UCSD-AML1 (cell line): ENCODE results near the gene CDH6.

Experiments
- DNase-seq: peaks from one replicate; lab custom pipeline; 2025; ENCODE audit not compliant: unreplicated experiment; lab: John Stamatoyannopoulos, UW

CDH6 gene

DNA sequence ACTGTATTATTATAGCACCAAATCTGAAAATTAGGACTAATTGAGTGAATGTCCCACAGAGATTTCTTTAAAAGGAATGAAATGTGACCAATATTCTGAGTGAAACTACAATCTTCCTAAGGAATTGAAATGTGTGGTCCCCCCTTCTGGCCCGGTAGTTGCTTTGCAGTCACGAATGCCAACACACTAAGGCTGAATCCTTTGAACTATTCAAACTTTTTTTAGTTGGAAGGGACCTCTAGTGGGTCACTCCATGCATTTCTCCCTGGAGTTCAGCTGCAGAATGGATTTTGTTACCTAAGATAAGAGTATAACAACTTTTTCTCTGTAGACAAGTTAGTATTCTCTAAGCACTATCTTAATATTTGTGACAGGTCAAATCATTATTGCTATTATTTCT, 2.8 kb downstream of the CDH6 start:
- DNase-seq, result no peak

DNA sequence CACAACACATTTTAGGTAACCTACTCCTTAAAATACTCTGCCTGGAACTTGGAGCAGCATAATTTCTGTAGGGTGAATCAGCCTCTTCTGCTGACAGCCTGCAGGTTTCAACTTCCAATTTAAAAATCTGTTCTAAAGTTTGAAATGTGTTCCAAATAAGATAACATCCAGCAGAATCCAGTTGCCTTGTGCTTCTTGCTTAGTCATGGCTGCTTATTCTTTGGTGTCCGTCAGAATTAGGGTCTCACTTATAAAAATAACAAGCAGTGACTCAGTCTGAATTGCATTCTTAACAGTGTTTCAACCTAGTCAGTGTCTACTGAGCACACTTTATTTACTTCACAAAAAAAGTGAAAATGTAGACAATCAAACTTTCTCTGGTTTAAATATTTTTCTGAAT, 3.7 kb downstream of the CDH6 start:
- DNase-seq, result no peak

DNA sequence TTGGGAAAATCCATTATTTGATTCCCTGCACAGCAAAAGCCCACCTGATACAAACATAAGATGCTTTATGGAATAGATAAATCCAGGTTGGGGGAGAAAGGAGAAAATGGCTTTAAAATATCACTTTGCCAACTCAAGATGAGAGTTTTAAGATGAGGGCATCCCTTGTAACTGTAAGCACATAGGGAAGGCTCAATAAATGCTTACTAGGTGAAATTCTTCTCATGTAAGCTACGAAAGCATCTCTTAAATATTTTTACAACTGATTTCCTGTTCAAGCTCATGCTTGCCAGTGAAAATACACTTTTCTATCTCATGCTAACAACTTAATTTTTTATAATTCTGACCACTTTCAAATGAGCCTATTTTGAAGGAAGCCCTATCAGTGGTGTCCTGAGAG, 11.5 kb downstream of the CDH6 start:
- DNase-seq, result no peak

DNA sequence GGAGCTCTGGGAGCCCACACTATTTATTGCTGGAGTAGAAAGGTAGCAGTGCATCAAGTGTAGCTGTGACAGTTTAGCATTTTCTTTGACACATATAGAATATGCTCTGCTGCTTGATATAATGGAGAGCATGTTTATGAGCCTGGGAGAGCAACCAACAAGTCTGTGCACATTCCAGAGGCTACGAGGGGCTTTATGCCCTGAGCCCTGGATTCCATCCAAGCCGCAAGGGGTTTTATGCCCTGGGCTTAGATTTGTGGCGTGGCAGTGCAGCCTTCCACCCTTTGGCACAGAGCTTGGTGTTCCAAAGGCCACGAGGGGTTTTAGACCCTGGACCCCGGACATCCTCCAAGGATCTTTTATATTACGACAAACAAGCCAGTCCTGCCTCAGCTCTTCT, 14.6 kb downstream of the CDH6 start:
- no peak for DNase-seq

DNA sequence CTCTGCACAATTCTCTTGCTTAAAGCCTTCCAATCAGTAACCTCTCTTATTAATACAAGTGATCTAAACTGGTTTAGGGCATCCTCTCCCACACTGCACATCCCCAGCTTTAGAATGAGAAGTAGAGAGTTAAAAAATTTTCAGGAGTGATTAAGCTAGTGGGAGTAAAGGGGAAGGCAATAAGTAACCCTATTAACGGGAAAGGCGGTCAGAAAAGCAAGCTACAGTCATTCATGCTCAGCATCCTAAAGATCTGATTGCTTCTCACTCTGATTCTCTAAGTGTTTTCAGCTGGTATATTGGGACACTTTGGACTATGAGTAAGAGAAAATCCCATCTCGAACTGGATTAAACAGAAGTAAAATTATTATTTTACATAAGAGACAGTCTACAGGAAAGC, 15.8 kb downstream of the CDH6 start:
- no peak for DNase-seq

DNA sequence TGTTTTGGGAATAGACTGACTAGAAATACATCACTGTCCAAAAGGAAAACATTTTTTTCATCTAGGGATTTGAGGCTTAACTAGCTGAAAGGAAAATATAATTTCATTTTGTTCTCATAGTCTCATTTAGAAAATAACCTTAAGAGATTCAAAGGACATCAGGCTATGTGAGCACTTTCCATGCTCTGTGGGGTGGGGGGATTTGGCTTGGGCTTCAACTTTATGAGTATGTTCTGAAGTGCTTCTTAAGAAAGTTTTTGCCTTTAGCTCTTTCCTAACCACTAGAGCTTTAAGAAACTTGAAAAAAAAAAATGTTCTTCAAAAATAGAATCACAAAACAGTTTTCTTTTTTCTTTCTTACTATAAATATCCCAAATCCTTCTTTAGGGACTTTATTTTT, 17.6 kb downstream of the CDH6 start:
- DNase-seq, result no peak

DNA sequence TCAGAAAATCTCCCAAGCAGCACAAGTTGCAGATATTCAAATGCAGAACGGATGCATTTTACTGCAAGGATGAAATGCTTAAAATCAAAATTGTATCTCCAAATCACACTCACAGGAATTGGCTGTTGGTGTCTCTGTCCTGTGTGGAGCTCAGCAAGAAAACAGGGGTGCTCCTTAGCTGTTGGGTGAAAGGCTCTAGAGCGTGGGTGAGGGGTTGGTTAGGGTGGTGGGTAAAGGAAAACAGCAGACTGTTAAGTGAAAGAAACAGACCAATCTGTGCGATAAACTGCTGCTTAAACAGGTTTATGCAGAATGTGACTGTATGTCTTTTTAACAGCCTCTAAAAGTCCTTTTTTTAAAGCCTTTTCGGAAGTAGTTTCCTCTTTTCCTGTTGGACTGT, 19.8 kb downstream of the CDH6 start:
- no peak for DNase-seq

DNA sequence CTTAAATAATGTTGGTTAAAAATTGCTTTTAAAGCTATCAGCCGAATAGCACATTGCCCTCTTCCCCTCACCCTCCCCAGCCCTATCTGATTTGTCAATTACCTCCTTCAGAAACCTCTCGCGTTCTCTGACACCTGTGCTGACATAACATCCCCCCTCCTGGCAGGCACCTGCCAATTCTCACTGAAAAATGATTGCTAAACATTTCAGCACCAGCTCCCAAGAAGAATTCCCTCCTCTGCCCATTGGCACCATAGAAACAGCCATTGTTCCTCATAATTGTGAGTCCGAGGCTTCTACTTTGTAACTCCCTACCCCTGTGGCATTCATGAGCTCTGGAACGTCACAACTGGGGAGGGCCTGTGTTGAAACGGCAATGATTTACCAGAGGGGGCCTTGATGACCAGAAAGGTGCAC, 20.2 kb downstream of the CDH6 start:
- DNase-seq, result no peak

DNA sequence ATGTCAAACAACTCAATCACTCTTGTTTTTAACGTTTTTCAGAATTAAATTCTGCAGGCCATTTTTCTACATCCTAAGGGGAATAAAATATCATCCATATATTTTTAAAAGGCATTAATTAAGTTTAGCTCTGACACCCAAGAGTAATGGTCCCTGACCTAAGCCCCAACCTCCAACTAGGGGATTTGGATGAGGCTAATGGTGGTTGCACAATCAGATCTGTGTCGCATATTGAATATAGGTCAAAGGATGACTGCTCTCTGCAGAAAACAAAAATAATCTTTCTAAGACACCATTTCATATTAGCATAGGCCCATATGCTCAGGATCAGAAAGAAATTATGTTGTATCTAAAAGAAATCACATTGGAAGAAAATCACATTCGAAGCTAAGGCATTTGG, 20.7 kb downstream of the CDH6 start:
- no peak for DNase-seq

DNA sequence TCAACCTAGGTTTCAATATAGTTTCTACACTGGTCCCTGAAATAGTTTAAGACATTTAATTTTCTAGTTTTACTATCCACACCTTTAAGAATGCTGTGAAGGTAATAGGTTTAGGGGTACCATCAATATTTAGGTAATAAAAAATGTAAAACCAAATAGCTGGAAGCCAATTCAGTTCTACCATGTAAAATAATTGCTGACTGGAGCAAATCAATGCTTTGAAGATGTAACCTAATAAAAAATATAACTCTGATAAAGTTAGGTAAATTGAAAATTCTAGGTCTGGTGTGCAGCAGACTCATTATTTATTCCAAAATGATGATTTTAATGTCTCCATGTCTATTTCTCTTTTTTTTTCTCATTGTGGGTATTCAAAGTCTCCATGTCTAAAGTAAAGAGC, 21.8 kb downstream of the CDH6 start:
- DNase-seq, result no peak

DNA sequence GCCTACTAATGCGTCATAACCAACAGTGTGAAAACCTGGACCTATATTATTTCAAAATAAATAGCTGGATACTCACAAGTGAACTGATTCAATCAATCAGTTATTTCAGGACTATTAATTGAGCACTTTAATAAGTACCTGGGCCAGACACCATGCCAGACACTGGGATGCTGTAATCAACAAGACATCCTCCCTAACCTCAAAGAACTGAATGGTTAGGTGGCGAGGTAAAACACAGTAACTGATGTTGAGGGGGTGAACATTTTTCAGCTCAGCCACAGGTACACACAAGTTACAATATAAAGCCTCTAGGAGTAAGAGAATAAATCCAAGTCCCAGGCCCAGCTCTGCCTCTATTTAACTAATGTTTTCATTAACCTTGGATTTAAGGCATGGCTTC, 24.0 kb downstream of the CDH6 start:
- no peak for DNase-seq

DNA sequence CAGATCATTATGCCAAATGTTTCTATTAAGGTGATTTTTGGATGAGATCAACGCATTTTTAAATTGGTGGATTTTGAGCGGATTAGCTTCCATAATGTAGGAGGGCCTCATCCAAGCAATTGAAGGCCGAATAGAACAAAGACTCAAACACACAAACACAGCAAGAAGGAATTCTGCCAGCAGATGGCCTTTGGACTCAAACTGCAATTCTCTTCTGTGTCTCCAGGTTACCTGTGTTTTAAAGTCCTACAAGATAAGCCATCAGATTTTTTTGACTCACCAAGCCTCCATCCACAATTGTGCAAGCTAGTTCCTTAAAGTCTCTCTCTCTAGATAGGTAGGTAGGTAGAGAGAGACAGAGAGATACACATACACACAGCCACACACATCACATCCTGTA, 25.5 kb downstream of the CDH6 start:
- no peak for DNase-seq

DNA sequence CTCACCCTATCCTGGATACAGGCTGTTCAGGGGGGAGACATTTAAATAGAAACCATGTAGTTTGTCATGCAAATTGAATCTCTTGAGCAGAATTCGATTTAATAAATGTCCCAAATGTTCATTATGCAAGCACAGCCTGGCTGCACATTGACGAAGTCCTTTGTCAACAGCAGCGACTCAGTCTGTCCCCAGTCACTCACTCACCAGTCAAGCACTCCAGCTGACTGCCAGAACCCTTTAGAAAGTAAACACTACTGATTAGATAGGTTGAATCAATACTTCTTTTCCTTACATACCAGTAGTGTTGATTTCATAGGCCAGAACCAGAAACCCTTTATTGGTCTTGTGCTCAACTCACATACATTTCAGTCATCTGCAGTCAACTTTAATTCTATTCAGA, 27.5 kb downstream of the CDH6 start:
- no peak for DNase-seq

DNA sequence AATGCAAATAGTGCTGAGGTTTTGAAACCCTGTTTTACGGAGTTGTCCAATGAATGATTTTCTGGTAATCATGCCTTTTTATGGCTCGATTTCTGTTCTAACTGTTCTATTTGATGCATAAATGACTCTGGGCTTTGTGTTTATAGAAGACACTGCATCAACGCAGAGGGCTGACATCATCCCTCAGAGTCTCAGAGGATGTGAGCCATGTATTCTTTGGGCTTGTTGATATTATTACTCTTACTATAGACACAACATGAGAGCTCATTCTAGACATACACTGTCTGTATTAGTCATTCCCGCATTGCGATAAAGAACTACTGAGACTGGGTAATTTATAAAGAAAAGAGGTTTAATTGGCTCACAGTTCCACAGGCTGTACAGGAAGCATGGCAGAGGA, 31.6 kb downstream of the CDH6 start:
- no peak for DNase-seq

DNA sequence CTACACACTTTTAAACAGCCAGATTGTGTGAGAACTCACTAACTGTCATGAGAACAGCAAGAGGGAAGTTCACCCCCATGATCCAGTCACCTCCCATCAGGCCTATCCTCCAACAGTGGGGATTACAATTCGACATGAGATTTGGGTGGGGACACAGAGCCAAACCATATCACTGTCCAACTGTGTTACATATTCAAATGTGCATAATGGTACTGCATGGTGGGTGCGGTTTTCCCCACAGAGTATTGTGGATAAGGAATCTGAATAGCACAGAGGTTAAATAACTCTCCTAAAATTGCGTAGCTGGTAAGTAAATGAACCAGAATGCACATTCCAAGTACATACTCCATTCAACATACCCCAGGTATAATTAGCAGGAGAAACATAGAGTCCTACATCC, 32.1 kb downstream of the CDH6 start:
- DNase-seq, result no peak

DNA sequence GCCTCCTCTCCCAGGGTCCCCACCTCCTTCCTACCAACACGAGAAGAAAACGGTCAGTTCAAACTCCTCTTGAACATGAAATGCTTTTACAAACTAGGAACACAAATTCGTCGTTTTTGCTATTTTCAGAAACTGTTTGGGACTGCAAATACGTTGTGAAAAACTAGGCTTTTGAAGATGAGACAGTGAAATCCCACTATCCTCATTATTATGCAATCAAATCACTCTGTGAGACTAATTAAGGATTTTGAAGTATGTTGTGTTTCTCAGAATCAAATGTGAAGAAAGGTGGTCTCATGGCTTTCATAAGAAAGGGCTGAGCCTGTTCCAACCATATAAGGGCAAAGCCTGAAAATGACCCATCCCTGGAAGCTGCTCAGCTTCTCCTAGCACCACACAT, 33.2 kb downstream of the CDH6 start:
- no peak for DNase-seq

DNA sequence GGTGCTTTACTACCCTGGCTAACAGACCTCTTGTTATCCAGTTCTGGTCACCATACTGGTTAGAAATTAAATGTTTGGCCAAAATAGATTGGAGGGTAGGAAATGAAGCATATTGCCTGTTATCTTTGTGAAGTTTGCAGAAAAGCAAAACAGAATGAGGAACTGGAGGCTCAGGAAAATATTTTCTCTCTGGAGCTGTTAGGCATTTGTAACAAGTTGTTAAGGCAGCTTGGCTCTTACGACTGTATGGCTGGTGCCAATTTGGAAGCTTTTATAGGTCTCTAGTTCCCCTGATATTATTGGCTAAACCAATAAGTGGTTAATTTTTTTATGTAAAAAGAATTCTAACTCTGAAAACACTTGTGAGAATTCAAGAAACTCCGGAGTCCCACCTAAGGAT, 35.8 kb downstream of the CDH6 start:
- DNase-seq, result no peak

DNA sequence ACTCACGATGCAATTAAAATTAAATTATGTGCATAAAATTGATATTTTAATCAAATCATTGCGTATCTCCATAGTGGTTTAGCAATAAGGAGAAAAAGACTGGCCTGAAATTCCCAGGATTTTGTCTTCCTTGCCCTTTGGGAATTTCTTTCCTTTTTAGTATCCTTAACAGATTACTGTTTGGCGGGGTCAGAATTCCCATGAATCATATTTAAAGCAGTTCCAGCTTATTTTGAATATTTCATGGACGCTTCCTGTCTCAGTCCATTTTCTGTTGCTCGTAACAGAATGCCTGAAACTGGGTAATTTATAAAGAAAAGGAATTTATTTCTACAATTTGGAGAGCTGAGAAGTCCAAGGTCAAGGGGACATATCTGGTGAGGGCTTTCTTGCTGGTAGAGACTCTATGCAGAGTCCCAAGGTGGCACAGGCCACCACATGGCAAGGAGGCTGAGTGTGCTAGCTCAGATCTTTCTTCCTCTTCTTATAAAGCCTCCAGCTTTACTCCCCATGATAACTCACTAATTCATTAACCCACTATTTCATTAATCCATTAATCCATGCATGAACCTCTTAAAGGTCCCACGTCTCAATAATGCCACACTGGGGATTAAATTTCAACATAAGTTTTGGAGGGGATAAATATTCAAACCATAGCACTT, 37.8 kb downstream of the CDH6 start:
- no peak for DNase-seq

DNA sequence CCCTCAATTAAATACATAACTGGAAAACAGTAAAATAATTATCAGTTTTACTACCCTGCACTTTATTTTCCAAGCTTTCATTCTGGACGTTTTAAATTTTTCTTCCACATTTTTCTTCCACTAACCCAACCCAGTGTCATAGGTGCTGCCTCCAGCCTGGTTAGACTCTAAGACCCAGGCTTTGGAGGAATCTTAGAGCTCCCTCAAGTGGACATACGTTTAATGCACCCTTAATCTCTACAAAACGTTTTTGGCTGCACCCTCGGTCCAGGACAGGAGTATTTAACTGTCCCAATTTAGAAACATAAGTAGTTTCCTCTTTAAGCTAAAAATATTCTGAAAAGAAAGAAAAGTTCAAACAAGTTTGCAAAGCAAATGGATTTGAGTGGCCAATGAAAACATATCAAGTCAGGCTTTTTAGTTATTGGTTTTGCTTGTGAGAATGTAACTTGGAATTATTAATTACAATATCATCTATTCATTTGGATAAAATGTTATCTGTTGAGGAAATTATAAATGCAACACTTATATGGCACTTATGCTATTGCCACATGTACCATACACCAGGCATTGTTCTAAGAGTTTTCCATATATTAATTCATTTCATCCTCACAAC, 38.9 kb downstream of the CDH6 start:
- DNase-seq, result no peak

DNA sequence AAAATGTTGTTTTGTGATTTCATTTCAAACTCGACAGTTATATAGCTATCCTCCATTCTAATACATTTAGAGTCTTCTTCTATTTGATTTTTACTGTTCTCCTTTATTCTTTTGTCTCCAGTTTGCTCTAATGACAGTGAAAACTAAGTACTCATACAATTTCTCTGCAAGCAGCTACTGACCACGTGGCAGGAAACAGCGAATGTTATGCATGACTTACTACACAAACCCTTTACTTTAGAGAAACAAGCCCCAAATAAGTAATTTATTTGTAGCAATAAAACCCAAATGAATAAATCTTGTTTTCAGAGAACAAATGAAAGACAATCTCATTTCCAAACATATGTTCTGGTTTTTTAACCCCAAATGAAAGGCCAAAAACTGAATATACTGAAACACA, 41.9 kb downstream of the CDH6 start:
- no peak for DNase-seq

DNA sequence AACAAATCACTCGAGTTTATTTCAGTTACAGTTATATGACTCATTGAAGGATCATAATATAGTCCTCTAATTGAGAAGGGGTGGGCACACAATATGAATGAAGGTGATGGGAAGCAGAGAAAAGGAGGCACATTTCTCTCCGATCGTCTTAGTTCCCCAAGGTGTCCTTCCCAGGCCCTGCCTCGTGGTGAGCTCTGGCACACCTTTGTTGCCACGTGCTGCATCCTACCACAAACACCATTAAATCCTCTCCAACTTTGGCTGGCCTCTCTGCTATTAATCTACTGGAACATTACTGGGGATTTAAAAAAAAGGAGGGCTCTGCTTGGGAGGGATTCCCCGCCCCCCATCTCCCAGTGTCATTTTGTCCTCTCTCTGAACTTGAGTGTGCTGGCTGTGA, 42.9 kb downstream of the CDH6 start:
- no peak for DNase-seq

DNA sequence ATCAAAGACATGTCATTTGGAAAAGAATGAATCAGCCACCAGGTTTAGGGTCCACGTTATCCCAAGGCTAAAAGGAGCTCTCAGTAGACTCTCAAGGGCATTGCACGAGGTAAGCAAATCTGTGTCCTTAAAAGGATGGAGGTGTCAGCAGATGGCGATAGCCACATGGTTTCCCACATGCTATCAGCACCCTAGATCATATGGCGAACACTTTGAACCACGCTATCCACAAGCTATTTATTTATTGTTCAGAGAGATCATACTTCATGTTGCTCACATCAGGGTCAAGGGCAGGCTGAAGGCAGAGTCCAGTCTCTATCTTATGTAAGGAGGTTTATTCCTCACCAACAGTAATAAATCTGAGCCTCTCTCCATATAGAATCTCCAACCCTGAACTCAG, 43.7 kb downstream of the CDH6 start:
- DNase-seq, result no peak

DNA sequence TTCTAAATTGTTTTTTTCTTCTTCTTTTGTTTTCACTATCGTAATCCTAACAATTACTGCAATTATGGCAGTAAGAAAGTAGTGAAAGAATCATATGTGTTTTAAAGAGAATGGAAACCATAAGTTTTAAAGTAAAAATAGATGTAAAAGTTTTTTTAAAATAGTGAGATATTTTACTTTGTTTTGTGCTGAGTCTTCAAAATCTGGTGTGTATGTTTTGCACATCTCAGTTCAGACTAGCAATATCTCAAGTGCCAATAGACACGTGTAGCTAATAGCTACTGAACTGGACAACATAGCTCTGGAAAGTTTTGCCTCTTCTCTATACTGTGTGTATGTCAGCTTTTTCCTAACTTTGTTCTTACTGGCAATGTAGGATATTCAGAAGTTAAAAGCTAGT, 45.0 kb downstream of the CDH6 start:
- no peak for DNase-seq
